Muscle of leg (tissue), 11 donors: ENCODE data around the gene TCF7. TPM values are rescaled to one million over a fixed set of nuclear protein-coding genes. Genes with fewer than 3 reads are reported as not detected.

Experiments used
- DNase-seq: peaks from one replicate; pipeline ENCODE4 v3.0.0; 2013
- H3K27ac ChIP-seq: one replicate; pipeline ENCODE4 v1.5.1; 2013; ENCODE audit warnings: mild to moderate bottlenecking, low read length, control low read depth
- H3K27me3 ChIP-seq: one replicate; pipeline ENCODE4 v1.6.1; 2013; ENCODE audit warnings: low read length; ENCODE audit not compliant: control insufficient read depth, insufficient read depth
- H3K36me3 ChIP-seq: one replicate; pipeline ENCODE4 v1.6.1; 2013; ENCODE audit warnings: low read length; ENCODE audit not compliant: control insufficient read depth, insufficient read depth
- H3K4me1 ChIP-seq: one replicate; pipeline ENCODE4 v1.6.1; 2013; ENCODE audit warnings: low read length; ENCODE audit not compliant: control insufficient read depth, insufficient read depth
- H3K4me3 ChIP-seq: one replicate; pipeline ENCODE4 v1.5.1; 2013; ENCODE audit warnings: low read length, control low read depth
- H3K9me3 ChIP-seq: replicated peaks from 2 replicates; pipeline ENCODE4 v1.6.1; 2013; ENCODE audit warnings: low read depth, low read length; ENCODE audit not compliant: control insufficient read depth
- WGBS: methylation state at CpG from one replicate; pipeline ENCODE4 v1.1.5; 2013; ENCODE audit warnings: missing lambda C conversion rate; ENCODE audit not compliant: insufficient coverage; 5-methylcytosine and 5-hydroxymethylcytosine counted together
- polyA plus RNA-seq, 8 donors: library from polyadenylated mRNA; unstranded; fragments of 120-200 nt; gene quantifications; one replicate each; pipeline versions ENCODE4 v1.2.1 to v1.2.3, GENCODE V29; 2013; ENCODE audit warnings: inconsistent platforms in 1 of 8, low replicate concordance in 1 of 8; ENCODE audit not compliant: insufficient read length in 8 of 8, insufficient read depth in 1 of 8
- total RNA-seq: library from RNA; stranded (reverse); fragments of 120-200 nt; gene quantifications from one replicate; pipeline ENCODE4 v1.2.4, GENCODE V29; 2013

TCF7 gene
- total and polyA plus RNA-seq, 9 donors: 0.84 to 4.7 (median 2.0) TPM

GRCh38 chr5:134079748-134080581 lies 34.5 kb upstream of the TCF7 start:
- Histone ChIP-seq H3K4me3 (no peak overlapping the region), H3K36me3 (no peaks in the 10 kb centered on the region), H3K9me3 (no peaks in the 10 kb centered on the region), H3K27ac (no peak overlapping the region), H3K27me3 (no peaks in the 10 kb centered on the region), H3K4me1 (no peaks in the 10 kb centered on the region)
- DNase-seq: no peak
- 81% methylated on average over 18 of the region's 19 CpGs for WGBS

GRCh38 chr5:134082264-134082992 lies 32.1 kb upstream of the TCF7 start:
- Histone ChIP-seq H3K27ac (no peak overlapping the region), H3K4me1 (no peaks in the 10 kb centered on the region), H3K9me3 (no peaks in the 10 kb centered on the region), H3K4me3 (no peak overlapping the region), H3K27me3 (no peaks in the 10 kb centered on the region), H3K36me3 (no peaks in the 10 kb centered on the region)
- no peak for DNase-seq
- WGBS: no CpG with 5 or more reads among the region's 2 CpGs

- H3K27me3 ChIP-seq: no peaks in the 10 kb centered on the region
- H3K4me1 ChIP-seq: no peaks in the 10 kb centered on the region
- H3K9me3 ChIP-seq: no peaks in the 10 kb centered on the region
- H3K27ac ChIP-seq: no peak overlapping the region
- H3K36me3 ChIP-seq: no peaks in the 10 kb centered on the region
- DNase-seq: no peak
- 50% methylated on average over 2 of the region's 5 CpGs for WGBS
- no peak overlapping the region for H3K4me3 ChIP-seq
These were observed 31.0 kb upstream of the TCF7 start for GRCh38 chr5:134083517-134083916.

GRCh38 chr5:134084022-134084565 lies 30.4 kb upstream of the TCF7 start:
- Histone ChIP-seq H3K36me3 (no peaks in the 10 kb centered on the region), H3K9me3 (no peaks in the 10 kb centered on the region), H3K27me3 (no peaks in the 10 kb centered on the region), H3K4me1 (no peaks in the 10 kb centered on the region), H3K27ac (no peak overlapping the region), H3K4me3 (no peak overlapping the region)
- 83% methylated on average over 4 of the region's 5 CpGs for WGBS
- no peak for DNase-seq

- WGBS: 46% methylated on average over 2 of the region's 2 CpGs
- Histone ChIP-seq H3K36me3 (no peaks in the 10 kb centered on the region), H3K9me3 (no peaks in the 10 kb centered on the region), H3K4me3 (no peak overlapping the region), H3K4me1 (no peaks in the 10 kb centered on the region), H3K27ac (no peak overlapping the region), H3K27me3 (no peaks in the 10 kb centered on the region)
- no peak for DNase-seq
These were observed 29.9 kb upstream of the TCF7 start for GRCh38 chr5:134084570-134084969.

GRCh38 chr5:134085411-134085810 lies 29.1 kb upstream of the TCF7 start:
- no peak for DNase-seq
- H3K27ac ChIP-seq: no peak overlapping the region
- WGBS: no CpG with 5 or more reads among the region's 6 CpGs

GRCh38 chr5:134086225-134086942 lies 28.1 kb upstream of the TCF7 start:
- H3K4me3 ChIP-seq: no peak overlapping the region
- no peaks in the 10 kb centered on the region for H3K4me1 ChIP-seq
- H3K27me3 ChIP-seq: no peaks in the 10 kb centered on the region
- no peak overlapping the region for H3K27ac ChIP-seq
- WGBS: 56% methylated on average over 5 of the region's 8 CpGs
- no peaks in the 10 kb centered on the region for H3K36me3 ChIP-seq
- no peak for DNase-seq
- H3K9me3 ChIP-seq: no peaks in the 10 kb centered on the region

More at GRCh38 chr5:134085411-134085810, 29.1 kb upstream of the TCF7 start:
- Histone ChIP-seq H3K4me3 (no peak overlapping the region), H3K27me3 (no peaks in the 10 kb centered on the region), H3K4me1 (no peaks in the 10 kb centered on the region), H3K9me3 (no peaks in the 10 kb centered on the region), H3K36me3 (no peaks in the 10 kb centered on the region)

GRCh38 chr5:134086943-134087305 lies 27.6 kb upstream of the TCF7 start:
- no peak for DNase-seq
- H3K27me3 ChIP-seq: no peaks in the 10 kb centered on the region
- H3K36me3 ChIP-seq: no peaks in the 10 kb centered on the region
- WGBS: 95% methylated on average over 3 of the region's 12 CpGs
- H3K27ac ChIP-seq: no peak overlapping the region
- H3K4me1 ChIP-seq: no peaks in the 10 kb centered on the region
- H3K4me3 ChIP-seq: no peak overlapping the region
- no peaks in the 10 kb centered on the region for H3K9me3 ChIP-seq

GRCh38 chr5:134088291-134088690 lies 26.2 kb upstream of the TCF7 start:
- Histone ChIP-seq H3K4me3 (no peak overlapping the region), H3K36me3 (no peaks in the 10 kb centered on the region), H3K4me1 (no peaks in the 10 kb centered on the region), H3K9me3 (no peaks in the 10 kb centered on the region), H3K27ac (no peak overlapping the region), H3K27me3 (peaks cover 2% of the 10 kb centered on the region)
- no peak for DNase-seq

GRCh38 chr5:134088994-134089560 lies 25.4 kb upstream of the TCF7 start:
- Histone ChIP-seq H3K27ac (no peak overlapping the region), H3K4me1 (no peaks in the 10 kb centered on the region), H3K36me3 (no peaks in the 10 kb centered on the region), H3K27me3 (peaks cover 2% of the 10 kb centered on the region), H3K9me3 (no peaks in the 10 kb centered on the region), H3K4me3 (no peak overlapping the region)
- WGBS: 77% methylated on average over 4 of the region's 5 CpGs
- DNase-seq: no peak
